Naive thymus-derived CD4-positive, alpha-beta T cell (primary cell): ENCODE data around the gene LRCOL1. TPM values are rescaled to one million over a fixed set of nuclear protein-coding genes. Genes with fewer than 3 reads are reported as not detected.

Source experiments
- ATAC-seq: fragments of 150-1000 bp; cut with Tn5 transposase; 2 replicates; pipeline ENCODE4 v1.10.0; 2021; ENCODE audit warnings: mild to moderate bottlenecking, moderate library complexity
- CTCF ChIA-PET: fragments of 350-600 bp; sonication (Branson Sonifier 250); formaldehyde crosslinking; loops from one replicate; lab custom pipeline; 2021; ENCODE audit warnings: antibody characterized with exemption; lab: Charles Lee
- POLR2A ChIA-PET: fragments of 350-600 bp; sonication (Branson Sonifier 250); formaldehyde crosslinking; loops from one replicate; lab custom pipeline; 2021; ENCODE audit warnings: antibody characterized with exemption, inconsistent platforms; lab: Charles Lee
- DNase-seq, 9 donors: peaks; one replicate each; pipeline versions ENCODE4 v3.0.0 to v3.0.0-alpha.2; 2020 to 2022; ENCODE audit warnings: mixed read lengths in 1 of 9
- H3K27ac ChIP-seq: one replicate; pipeline ENCODE4 v1.7.0; 2013; ENCODE audit warnings: mild to moderate bottlenecking, low read depth, low read length, moderate library complexity
- H3K27me3 ChIP-seq, 2 donors: one replicate each; pipeline ENCODE4 v1.7.0; 2013; ENCODE audit warnings: low read length in 2 of 2, mild to moderate bottlenecking in 2 of 2, moderate library complexity in 2 of 2; ENCODE audit not compliant: control insufficient read depth in 2 of 2, insufficient read depth in 2 of 2
- H3K36me3 ChIP-seq, 3 experiments: 1 replicate in 2 of 3; 2 replicates in 1 of 3; pipeline ENCODE4 v1.7.0; 2013; ENCODE audit warnings: low read length in 3 of 3, mild to moderate bottlenecking in 3 of 3, moderate library complexity in 1 of 3; ENCODE audit not compliant: insufficient read depth in 3 of 3, control insufficient read depth in 2 of 3
- H3K4me1 ChIP-seq, 2 donors: one replicate each; pipeline ENCODE4 v1.7.0; 2013; ENCODE audit warnings: low read length in 2 of 2, mild to moderate bottlenecking in 2 of 2, moderate library complexity in 1 of 2; ENCODE audit not compliant: control insufficient read depth in 2 of 2, insufficient read depth in 2 of 2
- H3K4me3 ChIP-seq: 2 replicates; pipeline ENCODE4 v1.7.0; 2013; ENCODE audit warnings: mild to moderate bottlenecking, low read length
- H3K9me3 ChIP-seq, 3 experiments: 1 replicate in 2 of 3; 2 replicates in 1 of 3; pipeline ENCODE4 v1.7.0; 2013; ENCODE audit warnings: low read length in 3 of 3; ENCODE audit not compliant: control insufficient read depth in 2 of 3
- H3K27ac Mint-ChIP-seq, 9 donors: one replicate each; pipeline ENCODE4 v1.8.0; 2020 to 2022; ENCODE audit warnings: mixed read lengths in 9 of 9, mild to moderate bottlenecking in 8 of 9, moderate library complexity in 5 of 9, inconsistent platforms in 2 of 9
- H3K27me3 Mint-ChIP-seq, 5 donors: one replicate each; pipeline ENCODE4 v1.8.0; 2021 to 2022; ENCODE audit warnings: mixed read lengths in 5 of 5, mild to moderate bottlenecking in 1 of 5
- H3K36me3 Mint-ChIP-seq, 5 donors: one replicate each; pipeline ENCODE4 v1.8.0; 2020 to 2022; ENCODE audit warnings: mixed read lengths in 5 of 5, mild to moderate bottlenecking in 3 of 5, inconsistent platforms in 1 of 5
- H3K4me1 Mint-ChIP-seq, 7 donors: one replicate each; pipeline ENCODE4 v1.8.0; 2020 to 2022; ENCODE audit warnings: mixed read lengths in 7 of 7, mild to moderate bottlenecking in 3 of 7, inconsistent platforms in 1 of 7
- H3K4me3 Mint-ChIP-seq, 10 donors: one replicate each; pipeline ENCODE4 v1.8.0; 2020 to 2022; ENCODE audit warnings: mild to moderate bottlenecking in 10 of 10, mixed read lengths in 10 of 10, moderate library complexity in 6 of 10, inconsistent platforms in 2 of 10
- H3K9me3 Mint-ChIP-seq, 11 donors: one replicate each; pipeline ENCODE4 v1.8.0; 2020 to 2022; ENCODE audit warnings: mixed read lengths in 11 of 11, mild to moderate bottlenecking in 4 of 11, inconsistent platforms in 1 of 11, moderate library complexity in 1 of 11
- intact Hi-C, 2 donors: fragments of 100-400 bp; cut with micrococcal nuclease; formaldehyde crosslinking; loops; one replicate each; pipeline ENCODE4 v1.15.1; 2023
- polyA plus RNA-seq, 2 donors: library from polyadenylated mRNA; unstranded; fragments of 300-500 nt; fragmentation: Illumina TruSeq; gene quantifications; one replicate each; pipeline ENCODE4 v1.2.3, GENCODE V29; 2021
- total RNA-seq, 6 experiments: library from RNA in 5 of 6; stranded (reverse) in 5 of 6; gene quantifications; 1 replicate in 5 of 6; 2 replicates in 1 of 6; pipeline ENCODE4 v1.2.3 and lab custom pipeline; 2021 to 2026

The LRCOL1 gene
- total and polyA plus RNA-seq, 7 experiments from 2014 or later = not detected

GRCh38 chr12:132576701-132577100, 33.7 kb downstream of the LRCOL1 start:
- Histone ChIP-seq H3K9me3 (no peaks in the 10 kb centered on the region), H3K4me3 (no peak overlapping the region), H3K27me3 (no peaks in the 10 kb centered on the region), H3K4me1 (no peaks in the 10 kb centered on the region), H3K27ac (no peak overlapping the region), H3K36me3 (peaks cover 0 to 87% (median 3%) of the 10 kb centered on the region in 3 experiments)
- DNase-seq (no peak), ATAC-seq (no peak)
- Mint-ChIP-seq H3K36me3 (peaks cover 0 to 25% (median 4%) of the 10 kb centered on the region in 5 donors), H3K27ac (no peak overlapping the region), H3K4me1 (peaks cover 0 to 3% (median 0%) of the 10 kb centered on the region in 7 donors), H3K27me3 (no peaks in the 10 kb centered on the region), H3K4me3 (no peak overlapping the region), H3K9me3 (no peaks in the 10 kb centered on the region)
- intact Hi-C loops = no loop called here
- CTCF ChIA-PET = interaction anchor here (0.6 kb wide), 1 partner anchor 56 kb away, joined by 3 read pairs; no protein-coding TSS in a partner anchor
- POLR2A ChIA-PET = no interaction called here

DNA sequence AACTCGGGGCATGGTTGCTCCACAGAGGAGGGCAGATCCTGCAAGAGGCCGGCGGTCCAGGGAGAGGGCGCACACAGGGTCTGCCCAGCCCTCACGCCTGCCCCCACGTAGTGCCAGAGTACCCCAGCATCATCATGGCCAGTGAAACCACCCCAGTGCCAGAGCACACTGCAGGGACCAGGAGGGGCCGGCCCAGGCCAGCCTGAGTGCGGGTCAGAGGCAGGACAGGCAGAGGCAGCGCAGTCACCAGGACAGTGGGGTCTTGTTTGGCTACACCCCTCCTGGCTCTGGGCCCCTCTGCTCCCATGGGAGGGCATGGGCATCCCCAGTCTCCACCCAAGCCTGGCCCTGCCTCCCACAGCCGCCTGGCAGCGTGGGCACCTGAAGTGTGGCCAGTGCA, 34.7 kb downstream of the LRCOL1 start:
- Mint-ChIP-seq H3K36me3 (peaks cover 0 to 25% (median 4%) of the 10 kb centered on the region in 5 donors), H3K4me1 (peaks cover 0 to 3% (median 0%) of the 10 kb centered on the region in 7 donors), H3K9me3 (no peaks in the 10 kb centered on the region), H3K27me3 (no peaks in the 10 kb centered on the region), H3K4me3 (no peak overlapping the region), H3K27ac (no peak overlapping the region)
- no peak overlapping the region for H3K4me3 ChIP-seq
- ChIA-PET POLR2A (no interaction called here), CTCF (no interaction called here)
- intact Hi-C loops = no loop called here
- H3K36me3 ChIP-seq = peaks cover 0 to 84% (median 3%) of the 10 kb centered on the region in 3 experiments
- no peaks in the 10 kb centered on the region for H3K9me3 ChIP-seq
- no peak overlapping the region for H3K27ac ChIP-seq
- no peaks in the 10 kb centered on the region for H3K4me1 ChIP-seq
- ATAC-seq (no peak), DNase-seq (no peak)
- H3K27me3 ChIP-seq = no peaks in the 10 kb centered on the region

DNA sequence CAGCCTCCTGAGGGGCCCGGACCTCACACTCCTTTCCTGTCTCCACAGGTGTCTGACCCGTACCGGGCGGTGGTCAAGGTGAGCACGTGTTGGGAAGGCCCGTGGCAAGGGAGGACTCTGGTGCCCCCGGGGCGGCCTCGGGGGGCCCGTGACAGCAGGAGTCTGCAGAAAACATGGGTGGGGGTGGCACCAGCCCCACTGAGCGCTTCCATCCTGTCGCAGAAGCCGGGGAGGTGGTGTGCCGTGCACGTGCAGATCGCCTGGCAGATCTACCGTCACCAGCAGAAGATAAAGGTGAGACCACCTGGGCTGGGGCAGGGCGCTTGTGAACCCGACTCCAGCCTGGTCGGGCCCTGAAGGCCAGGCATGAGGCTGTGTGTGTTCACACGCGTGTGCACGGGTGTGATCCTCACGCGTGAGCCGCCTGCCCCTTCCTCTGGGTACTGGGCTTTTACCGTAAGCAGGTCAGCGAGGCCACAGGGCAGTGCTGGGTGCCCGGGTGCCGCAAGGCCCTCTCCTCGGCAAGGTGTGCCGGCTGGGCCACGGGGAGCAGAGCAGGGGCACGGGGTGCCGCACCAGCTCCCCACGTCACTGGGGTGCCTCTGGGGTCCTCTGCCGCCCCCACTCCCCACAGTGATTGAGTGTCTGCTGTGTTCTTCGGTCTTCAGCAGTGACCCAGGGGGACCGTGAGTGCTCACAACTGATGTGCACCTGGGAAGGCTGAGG, 35.9 kb downstream of the LRCOL1 start:
- Histone ChIP-seq H3K27ac (no peak overlapping the region), H3K4me3 (no peak overlapping the region), H3K9me3 (no peaks in the 10 kb centered on the region), H3K4me1 (no peaks in the 10 kb centered on the region), H3K27me3 (no peaks in the 10 kb centered on the region), H3K36me3 (peaks cover 0 to 81% (median 3%) of the 10 kb centered on the region in 3 experiments)
- POLR2A ChIA-PET = no interaction called here
- Mint-ChIP-seq H3K27me3 (no peaks in the 10 kb centered on the region), H3K27ac (no peak overlapping the region), H3K36me3 (peaks cover 0 to 17% (median 4%) of the 10 kb centered on the region in 5 donors), H3K4me3 (no peak overlapping the region), H3K9me3 (no peaks in the 10 kb centered on the region), H3K4me1 (peaks cover 0 to 3% (median 0%) of the 10 kb centered on the region in 7 donors)
- CTCF ChIA-PET = no interaction called here
- DNase-seq (no peak), ATAC-seq (no peak)
- intact Hi-C loops = no loop called here

DNA sequence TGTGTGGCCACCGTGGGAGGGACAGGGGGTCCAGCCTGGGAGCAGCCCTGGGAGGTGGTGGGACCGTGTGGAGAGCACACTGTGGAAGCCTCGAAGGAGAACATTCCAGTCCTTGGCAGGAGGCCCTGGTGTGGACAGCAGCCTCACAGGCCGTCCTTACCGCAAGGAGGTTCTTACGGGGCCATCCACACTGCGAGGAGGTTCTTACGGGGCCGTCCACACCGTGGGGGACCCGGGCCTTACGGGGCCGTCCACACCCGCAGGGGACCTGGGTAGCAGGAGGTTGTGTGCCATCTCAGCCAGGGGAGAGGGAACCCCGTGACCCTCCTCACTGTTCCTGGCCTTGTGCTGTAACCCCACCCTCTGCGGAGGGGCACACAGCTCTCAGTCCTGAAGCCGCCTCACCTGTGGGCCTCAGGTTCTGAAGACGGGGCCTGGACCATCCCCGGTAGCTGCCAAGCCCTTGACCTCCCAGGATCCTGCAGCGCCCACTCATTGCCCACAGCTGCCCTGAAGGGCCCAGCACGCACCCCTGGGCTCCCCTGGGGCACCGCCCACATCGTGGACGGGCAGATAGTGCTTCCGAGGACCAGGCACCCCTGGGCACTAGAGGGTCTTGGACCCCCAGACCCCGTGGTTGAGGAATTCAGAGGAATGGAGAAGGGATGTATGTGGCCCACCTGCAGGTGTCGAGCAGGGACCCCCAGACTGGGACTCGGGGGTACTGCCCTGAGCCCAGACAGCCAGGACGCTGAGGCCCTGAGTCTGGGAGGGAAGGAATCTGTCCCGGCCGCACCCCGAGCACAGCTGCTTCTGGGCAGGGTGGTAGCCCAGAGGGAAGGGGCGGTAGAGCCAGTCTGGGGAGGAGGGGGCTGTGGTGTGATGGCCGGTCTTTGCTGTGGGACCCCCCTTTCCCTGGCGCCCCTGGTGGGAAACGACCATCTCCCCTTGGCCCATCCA, 37.3 kb downstream of the LRCOL1 start:
- Histone ChIP-seq H3K4me3 (no peak overlapping the region), H3K27ac (no peak overlapping the region), H3K9me3 (no peaks in the 10 kb centered on the region), H3K4me1 (no peaks in the 10 kb centered on the region), H3K27me3 (no peaks in the 10 kb centered on the region), H3K36me3 (peaks cover 0 to 69% (median 3%) of the 10 kb centered on the region in 3 experiments)
- no peak overlapping the region for H3K4me3 Mint-ChIP-seq
- ATAC-seq = no peak
- no peaks in the 10 kb centered on the region for H3K9me3 Mint-ChIP-seq
- ChIA-PET CTCF (interaction anchor here (0.6 kb wide), 1 partner anchor 13 kb away, joined by 3 read pairs; no protein-coding TSS in a partner anchor), POLR2A (no interaction called here)
- peaks cover 0 to 12% (median 2%) of the 10 kb centered on the region in 5 donors for H3K36me3 Mint-ChIP-seq
- intact Hi-C loops = no loop called here
- H3K4me1 Mint-ChIP-seq = no peaks in the 10 kb centered on the region
- DNase-seq = no peak
- no peaks in the 10 kb centered on the region for H3K27me3 Mint-ChIP-seq
- H3K27ac Mint-ChIP-seq = no peak overlapping the region

GRCh38 chr12:132572106-132572505, 38.3 kb downstream of the LRCOL1 start:
- Mint-ChIP-seq H3K9me3 (no peaks in the 10 kb centered on the region), H3K27ac (no peak overlapping the region), H3K36me3 (peaks cover 0 to 8% (median 0%) of the 10 kb centered on the region in 5 donors), H3K27me3 (no peaks in the 10 kb centered on the region), H3K4me1 (no peaks in the 10 kb centered on the region), H3K4me3 (no peak overlapping the region)
- intact Hi-C loops = no loop called here
- Histone ChIP-seq H3K4me3 (no peak overlapping the region), H3K4me1 (no peaks in the 10 kb centered on the region), H3K27me3 (no peaks in the 10 kb centered on the region), H3K36me3 (peaks cover 0 to 70% (median 3%) of the 10 kb centered on the region in 3 experiments), H3K27ac (no peak overlapping the region), H3K9me3 (no peaks in the 10 kb centered on the region)
- DNase-seq = no peak
- ChIA-PET CTCF (no interaction called here), POLR2A (no interaction called here)
- no peak for ATAC-seq

GRCh38 chr12:132571598-132571997, 38.8 kb downstream of the LRCOL1 start:
- Histone ChIP-seq H3K36me3 (peaks cover 0 to 69% (median under 1%) of the 10 kb centered on the region in 3 experiments), H3K27me3 (no peaks in the 10 kb centered on the region), H3K27ac (no peak overlapping the region), H3K9me3 (no peaks in the 10 kb centered on the region), H3K4me1 (no peaks in the 10 kb centered on the region), H3K4me3 (no peak overlapping the region)
- peaks cover 0 to 8% (median 0%) of the 10 kb centered on the region in 5 donors for H3K36me3 Mint-ChIP-seq
- ATAC-seq = no peak
- intact Hi-C loops = no loop called here
- ChIA-PET POLR2A (no interaction called here), CTCF (no interaction called here)
- H3K27me3 Mint-ChIP-seq = no peaks in the 10 kb centered on the region
- no peaks in the 10 kb centered on the region for H3K9me3 Mint-ChIP-seq
- no peak for DNase-seq
- H3K4me1 Mint-ChIP-seq = no peaks in the 10 kb centered on the region
- H3K27ac Mint-ChIP-seq = no peak overlapping the region
- no peak overlapping the region for H3K4me3 Mint-ChIP-seq
